D721Med (cell line): ENCODE results near the gene IL37.
"Not testable (repeated sequence)": the region's sequence is repeated elsewhere in the genome, so short reads cannot be mapped to it uniquely, and the experiment has no call there.

ENCODE experiments used
- DNase-seq: peaks from one replicate; pipeline ENCODE4 v3.0.0; 2011; ENCODE audit warnings: low spot score; ENCODE audit not compliant: insufficient read length
- FAIRE-seq: peaks from 2 replicates; lab custom pipeline; 2011; peaks lifted over from hg19 to GRCh38; lab: Jason Lieb, UNC
- CTCF ChIP-seq: IDR thresholded peaks from 2 replicates; pipeline ENCODE4 v1.5.1; 2012; ENCODE audit warnings: mild to moderate bottlenecking, control low read depth; ENCODE audit not compliant: insufficient read depth; ENCODE audit errors: missing control alignments

The IL37 gene

GRCh38 chr2:112893752-112894151 is 17.2 kb upstream of the IL37 start:
- DNase-seq: no peak
- no peak for TF ChIP-seq CTCF
- FAIRE-seq: no peak

GRCh38 chr2:112896909-112897623 is 13.9 kb upstream of the IL37 start:
- DNase-seq: no peak
- TF ChIP-seq CTCF: no peak
- FAIRE-seq: no peak

GRCh38 chr2:112897624-112897978 is 13.4 kb upstream of the IL37 start:
- FAIRE-seq (no peak), DNase-seq (no peak)
- no peak for TF ChIP-seq CTCF

- not testable (repeated sequence) for DNase-seq, FAIRE-seq
Measured at GRCh38 chr2:112901431-112902065, 9.4 kb upstream of the IL37 start.

GRCh38 chr2:112902816-112903215 is 8.1 kb upstream of the IL37 start:
- TF ChIP-seq CTCF: no peak
- FAIRE-seq: no peak
- no peak for DNase-seq

- TF ChIP-seq CTCF: no peak
- FAIRE-seq (no peak), DNase-seq (no peak)
Measured at GRCh38 chr2:112904883-112905282, 6.1 kb upstream of the IL37 start.

- TF ChIP-seq CTCF: no peak
- no peak for DNase-seq
- FAIRE-seq: no peak
Measured at GRCh38 chr2:112906276-112906675, 4.7 kb upstream of the IL37 start.
